CD4-positive, alpha-beta T cell treated with Interleukin-2 at 100 ng/mL for 4 hours (primary cell): ENCODE measurements around the gene SIGLEC11.
"Not testable (repeated sequence)": the region's sequence is repeated elsewhere in the genome, so short reads cannot be mapped to it uniquely, and the experiment has no call there.

Experiments
- DNase-seq: peaks from one replicate; pipeline ENCODE4 v3.0.0-alpha.2; 2020; ENCODE audit warnings: low spot score

Gene SIGLEC11

DNA sequence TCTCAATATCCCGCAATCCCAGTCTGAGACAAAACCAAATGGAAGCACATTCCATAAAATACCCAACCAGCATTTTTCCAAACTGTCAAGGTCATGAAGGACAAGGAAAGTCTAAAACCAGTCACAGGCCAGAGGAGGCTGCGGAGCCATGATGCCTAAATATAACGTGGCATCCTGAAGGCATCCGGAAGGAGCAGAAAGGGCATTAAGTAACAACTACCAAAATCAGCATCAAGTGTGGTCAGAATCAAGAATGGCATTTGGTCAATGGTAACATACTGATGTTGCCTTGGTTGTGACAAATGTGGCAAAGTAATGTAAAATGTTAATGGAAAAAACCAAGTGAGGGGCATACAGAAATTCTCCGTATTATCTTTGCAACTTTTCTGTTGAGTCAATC, 35.5 kb downstream of the SIGLEC11 start:
- no peak for DNase-seq

DNA sequence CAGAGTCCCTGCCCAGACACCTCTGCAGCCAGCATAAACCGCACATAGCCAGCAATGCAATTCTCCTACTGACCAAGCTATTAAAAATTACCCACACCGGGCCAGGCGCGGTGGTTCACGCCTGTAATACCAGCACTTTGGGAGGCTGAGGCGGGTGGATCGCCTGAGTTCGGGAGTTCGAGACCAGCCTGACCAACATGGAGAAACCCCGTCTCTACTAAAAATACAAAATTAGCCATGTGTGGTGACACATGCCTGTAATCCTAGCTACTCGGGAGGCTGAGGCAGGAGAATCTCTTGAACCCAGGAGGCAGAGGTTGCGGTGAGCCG, 36.1 kb downstream of the SIGLEC11 start:
- DNase-seq = not testable (repeated sequence)

DNA sequence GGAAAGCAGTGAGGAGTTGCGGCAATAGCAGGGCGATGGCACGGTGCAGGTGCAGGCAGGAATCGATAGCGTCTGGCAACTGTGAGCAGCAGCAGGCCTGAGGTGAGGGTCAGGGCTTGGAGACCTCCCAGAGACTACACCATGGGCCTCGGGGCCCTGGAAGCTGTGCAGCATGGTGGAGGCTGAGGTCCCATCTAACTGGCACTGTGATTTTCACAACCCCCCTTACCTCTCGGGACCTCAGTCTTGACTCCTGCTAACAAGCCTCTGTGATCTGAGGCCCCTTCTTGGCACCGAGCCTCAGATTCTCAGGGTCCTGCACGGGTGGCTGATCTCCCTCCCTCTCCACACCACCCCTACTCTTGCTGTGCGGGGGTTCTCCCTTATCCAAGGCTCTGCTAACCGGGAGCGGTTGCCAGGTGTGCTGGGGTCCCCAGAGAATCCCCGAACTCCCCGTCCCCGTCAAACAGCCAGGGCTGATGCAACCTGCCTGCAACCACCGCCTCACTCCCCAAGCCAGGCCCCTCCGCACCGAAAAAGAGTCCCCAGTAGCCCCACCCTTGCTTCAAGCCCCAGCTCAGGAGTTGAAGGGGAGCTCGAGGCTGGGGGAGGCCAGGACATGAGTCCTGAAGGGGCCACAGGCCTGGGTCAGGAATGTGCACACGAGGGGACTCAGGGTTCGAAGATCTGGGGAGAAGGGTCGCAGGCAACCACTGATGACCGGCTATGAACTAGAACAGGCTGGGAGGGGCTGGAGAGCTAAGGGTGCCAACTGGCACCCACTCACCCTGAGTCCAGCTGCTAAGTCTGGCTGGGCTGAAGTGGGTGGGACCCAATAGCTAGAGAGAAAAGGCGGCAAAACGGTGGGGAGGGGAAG, 36.7 kb downstream of the SIGLEC11 start:
- DNase-seq = no peak

DNA sequence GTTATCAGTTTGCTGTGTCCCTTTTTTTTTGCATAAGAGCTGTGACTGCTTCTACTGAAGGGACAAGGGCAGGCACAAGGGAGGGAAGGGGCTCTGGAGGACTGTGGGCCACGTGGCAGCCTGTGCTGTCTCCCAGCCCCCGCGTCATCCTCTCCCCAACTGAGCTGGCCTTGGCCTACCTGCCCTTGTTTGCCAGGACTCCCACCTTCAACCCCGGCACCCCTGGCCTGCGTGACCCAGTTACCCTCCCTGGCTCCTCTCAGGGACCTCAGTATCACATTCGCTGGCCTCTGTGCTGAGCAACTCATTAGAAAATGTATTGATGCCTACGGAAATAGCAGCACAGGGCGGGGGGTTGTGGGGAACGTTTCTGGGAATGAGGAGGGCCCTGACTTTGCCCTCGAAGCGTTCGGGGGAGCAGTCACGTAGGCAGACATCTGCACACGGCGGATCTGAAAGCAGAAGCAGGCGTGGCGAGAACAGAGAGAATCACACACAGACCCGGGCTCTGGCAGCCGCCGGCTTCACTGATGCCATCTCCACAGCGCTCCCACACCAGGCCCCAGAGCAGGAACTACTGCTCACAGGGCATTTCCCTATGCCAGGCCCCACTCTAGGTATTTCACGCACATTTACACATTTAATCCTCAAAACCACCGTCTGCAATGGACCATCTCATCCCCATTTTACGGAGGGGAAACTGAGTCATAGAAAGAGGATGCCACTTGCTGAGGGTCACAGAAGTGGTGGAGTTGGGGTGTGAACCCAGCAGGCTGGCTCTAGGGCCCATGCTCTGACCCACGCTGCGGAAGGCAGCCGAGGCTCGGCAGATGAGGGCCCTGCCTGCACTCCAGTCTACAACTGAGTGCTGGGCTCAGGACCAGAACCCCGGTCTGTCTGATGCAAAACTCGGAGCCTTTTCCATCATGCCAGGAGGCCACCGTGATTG, 37.6 kb downstream of the SIGLEC11 start:
- DNase-seq = no peak

DNA sequence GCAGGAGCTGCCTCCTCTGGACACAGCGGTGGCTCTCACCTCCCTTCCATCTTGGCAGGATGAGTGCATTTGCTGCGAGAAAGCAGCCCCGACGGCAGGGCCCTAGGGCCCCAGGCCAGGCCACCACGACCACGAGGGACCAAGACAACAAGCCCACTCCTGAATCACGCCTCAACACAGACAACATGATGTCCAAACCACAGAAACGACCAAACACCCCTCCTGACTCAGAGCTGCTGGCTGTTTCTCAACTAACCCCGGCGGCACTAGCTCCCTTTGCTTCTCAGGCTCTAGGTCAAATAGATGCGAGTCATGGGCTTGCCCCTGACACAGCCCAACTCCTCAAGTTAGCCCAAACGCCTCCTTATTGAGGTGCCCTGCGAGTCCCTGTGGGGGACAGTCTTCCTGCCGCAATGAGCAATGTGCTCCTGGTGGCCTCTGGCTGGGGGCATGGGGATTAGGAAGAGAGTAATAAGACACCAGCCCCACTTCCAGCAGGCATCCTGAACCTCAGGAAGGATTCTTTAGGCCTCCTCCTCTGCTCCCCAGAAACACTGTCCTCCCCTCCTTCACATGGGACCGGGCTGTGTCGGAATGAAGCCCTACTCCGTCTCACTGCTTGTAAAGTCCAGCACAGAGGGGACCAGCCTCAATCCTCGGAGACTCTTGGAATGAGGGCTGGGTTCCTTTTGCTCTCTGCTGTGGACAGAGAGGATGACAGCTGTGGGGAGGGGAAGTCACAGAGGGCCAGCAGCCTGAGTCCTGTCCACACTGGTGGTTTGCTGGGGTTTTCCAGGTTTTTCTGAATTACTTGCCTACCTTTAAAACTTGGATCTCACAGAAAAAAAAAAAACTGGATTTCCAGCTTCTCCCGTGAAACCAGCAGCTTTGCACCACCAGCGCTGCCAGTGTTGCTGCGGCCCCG, 38.8 kb downstream of the SIGLEC11 start:
- DNase-seq = no peak

DNA sequence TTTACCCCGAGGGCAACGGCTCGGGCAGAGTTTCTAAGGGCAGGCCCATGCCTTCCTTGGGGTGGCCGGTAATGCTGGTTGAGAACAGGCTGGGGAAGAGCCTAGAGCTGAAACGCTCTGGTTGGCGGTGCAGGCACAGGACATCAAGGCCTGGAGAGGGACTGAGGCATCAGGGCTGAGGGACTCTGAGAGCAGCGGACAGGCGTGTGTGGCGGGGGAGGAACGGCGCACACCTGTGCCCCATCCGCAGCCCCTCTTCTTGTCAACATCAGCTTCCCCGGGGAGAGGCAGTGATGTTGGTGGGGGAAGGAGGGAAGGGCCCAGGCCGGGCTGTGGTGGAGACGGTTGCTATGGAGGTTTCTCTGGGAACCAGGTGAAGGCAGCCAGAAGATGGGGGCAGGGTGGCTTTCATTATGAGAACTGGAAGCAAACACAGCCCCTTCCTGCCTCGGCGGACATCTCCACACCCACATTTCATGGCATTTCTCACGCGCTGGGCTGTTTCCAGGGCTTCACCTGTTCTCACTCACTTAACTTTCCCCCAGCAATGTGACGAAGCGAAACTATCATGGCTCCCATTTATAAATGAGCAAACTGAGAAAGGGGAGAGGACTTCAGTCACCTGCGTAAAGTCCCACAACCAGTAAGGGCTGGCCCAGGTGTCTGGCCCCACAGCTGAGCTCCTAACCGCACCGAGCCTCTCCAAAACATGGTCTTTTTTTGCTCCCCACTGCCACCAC, 40.2 kb downstream of the SIGLEC11 start:
- no peak for DNase-seq

DNA sequence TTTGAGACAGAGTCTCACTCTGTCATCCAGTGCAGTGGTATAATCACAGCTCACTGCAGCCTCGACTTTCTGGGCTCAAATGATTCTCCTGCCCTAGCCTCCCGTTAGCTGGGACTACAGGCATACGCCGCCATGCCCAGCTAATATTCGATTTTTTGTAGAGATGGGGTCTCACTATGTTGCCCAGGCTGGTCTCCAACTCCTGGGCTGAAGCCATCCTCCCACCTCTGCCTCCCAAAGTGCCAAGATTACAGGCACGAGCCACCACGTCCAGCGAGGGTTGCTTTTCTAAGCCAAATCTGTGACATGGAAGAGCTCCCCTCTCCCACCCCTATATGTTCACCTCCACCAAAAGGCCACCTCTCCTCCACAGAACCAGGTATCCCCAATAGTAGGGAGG, 42.9 kb downstream of the SIGLEC11 start:
- DNase-seq = no peak

DNA sequence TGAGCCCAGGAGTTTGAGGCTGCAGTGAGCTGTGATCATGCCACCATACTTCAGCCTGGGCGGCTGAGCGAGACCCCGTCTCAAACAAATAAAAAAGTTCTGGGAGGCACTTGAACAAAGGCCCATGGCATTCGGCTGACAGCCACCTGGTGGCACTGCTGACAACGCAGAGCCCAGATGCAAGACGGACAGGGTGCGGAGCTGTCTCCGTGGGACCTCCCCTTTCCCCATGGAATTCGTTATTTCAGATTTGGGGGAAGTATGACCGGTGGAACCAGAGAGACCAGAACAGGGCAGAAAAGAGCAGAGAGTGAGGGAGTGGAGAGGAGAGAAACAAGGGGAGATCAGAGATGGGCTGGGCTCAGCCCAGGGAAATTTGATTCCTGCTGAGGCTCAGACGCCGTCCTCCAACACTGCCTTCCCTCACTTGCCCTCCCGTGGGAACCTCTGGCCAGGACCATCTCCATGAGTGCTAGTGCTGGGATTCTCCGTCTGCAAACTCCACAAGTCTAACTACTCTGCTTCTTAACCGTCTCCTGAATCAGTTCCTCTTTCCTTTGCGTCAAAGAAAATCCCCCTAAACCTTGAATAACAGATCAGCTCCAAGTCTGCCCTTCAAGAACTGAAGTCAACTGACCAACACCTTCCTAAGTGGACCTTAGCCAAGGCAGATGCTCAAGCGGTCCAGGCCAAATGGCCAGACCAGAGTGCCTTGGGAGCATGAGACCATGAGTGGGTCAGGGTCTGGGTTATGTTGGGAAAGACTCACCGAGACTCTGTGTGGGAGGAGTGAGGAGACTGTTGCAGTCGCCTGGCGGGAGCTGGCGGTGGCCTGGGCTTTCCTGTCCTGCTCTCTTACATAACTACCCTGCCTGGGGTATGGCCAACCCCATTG, 43.9 kb downstream of the SIGLEC11 start:
- DNase-seq = no peak

DNA sequence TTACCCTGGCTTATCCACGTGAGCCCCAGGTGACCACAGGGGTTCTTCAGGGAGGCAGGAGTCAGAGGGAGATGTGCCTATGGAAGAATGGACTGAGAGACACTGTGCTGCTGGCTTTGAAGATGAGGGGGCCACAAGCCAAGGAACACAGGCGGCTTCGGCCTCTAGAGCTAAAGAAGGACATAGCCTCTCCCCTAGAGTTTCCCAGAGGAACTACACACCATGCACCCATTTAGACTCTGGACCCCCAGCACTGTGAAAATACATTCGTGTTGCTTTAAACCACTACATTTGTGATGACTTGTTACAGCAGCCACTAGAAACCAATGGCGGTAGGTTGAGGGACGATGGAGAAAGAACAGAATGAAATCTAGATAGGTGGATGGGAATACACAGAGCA, 45.7 kb downstream of the SIGLEC11 start:
- no peak for DNase-seq

DNA sequence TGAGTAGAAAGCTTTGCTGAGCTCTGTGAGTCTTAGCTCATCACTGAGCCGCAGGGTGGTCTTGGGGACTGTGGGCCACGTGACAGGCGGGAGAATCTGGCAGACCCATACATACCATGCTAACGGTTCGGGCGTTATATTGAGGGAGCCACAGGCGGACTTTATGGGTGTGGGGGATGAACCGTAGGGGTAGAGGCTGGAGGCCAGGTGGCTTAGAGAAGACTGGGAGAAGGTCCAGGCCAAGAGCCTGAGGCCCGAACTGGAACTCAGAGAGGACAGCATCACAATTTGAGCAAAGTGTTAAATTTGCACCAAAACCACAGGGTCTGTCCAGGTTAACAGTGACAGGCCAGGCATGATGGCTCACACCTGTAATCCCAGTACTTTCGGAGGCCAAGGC, 47.3 kb downstream of the SIGLEC11 start:
- no peak for DNase-seq

DNA sequence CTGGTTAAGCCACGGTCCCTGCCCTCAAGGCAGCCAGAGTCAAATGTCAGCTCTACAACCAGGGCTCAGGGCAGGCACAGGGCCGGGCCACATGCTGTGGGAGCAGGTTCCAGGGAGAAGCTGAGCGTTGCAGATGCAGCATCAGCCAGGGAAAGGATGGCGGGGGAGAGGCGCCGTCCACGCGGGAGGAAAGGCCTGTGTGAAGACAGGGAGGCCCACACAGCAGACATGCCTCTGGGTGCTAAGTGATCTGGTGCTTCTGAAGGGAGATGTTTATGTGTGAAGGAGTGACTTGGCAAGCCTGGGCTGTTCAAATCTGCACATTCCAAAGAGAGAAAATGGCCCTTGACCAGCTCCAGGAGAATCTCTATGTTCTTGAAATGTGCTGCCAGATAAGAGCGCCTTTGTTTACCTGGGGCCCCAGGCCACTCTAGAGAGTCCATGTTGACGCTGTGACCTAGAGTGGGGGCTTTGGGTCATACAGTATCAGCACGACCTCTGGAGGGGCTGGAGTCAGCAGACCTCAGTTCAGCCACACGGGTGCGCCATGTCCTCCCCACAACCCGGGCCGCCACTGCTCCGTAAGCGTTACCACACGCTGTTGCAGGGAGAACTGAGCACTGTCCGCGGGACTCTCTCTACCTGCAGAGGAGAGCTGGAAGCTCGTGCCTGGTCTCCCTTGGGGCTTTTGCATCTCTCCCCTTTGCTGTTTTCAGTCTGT, 47.8 kb downstream of the SIGLEC11 start:
- no peak for DNase-seq

DNA sequence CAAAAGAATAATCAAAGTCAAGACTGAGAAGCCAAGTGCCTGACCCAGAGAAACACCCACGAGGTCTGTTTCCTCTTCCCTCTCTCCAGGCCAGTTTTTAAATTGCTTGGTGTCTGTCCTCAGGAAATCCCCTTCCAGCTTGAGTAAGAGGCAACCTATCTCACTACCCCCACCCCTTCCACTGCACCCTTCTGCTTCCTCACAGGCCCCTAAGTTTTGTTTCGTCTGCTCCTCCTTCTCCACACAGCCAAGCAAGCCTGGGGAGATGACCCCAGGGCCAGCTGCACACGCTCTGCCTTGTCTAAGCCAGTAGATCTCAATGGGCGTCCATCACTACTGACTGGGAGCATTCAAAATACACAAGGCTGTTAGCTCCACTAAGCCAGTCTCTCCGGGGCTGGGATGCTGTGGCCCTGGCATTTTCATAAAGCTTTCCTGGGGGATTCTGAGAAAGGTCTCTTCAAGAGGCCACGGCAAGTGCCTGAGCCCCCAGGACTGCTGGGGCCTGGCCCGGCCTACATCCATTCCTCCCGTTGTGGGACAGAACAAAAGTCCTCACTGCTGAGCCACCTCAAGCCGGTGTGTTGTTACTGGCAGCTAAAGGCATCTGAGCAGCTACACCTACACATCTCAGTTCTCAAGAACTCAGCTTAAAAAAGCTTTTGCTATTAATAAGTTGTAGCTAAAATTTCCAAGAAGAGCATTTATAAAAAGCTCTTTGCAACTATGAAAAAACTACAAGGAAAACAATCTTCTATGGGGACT, 49.4 kb downstream of the SIGLEC11 start:
- peak; percentile 37 for DNase-seq

DNA sequence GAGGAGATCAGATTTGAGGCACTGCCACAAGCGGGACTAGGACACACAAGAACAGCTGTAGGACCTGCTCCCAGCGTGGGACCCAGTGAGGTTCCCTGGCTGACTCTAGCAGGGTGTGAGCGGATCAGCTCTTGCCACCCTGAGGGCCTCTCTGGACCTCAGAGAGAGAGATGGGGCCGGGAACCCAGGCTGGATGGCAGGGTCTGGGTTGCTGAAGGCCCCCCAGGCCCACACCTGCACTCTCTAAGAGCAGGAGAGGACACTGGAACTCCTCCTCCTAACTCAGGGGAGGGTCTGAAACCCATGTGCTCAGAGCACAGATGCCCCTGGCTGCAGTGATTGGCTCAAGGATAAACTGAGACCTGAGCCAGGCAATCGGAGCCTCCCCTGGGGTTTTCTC, 50.8 kb downstream of the SIGLEC11 start:
- DNase-seq = no peak

DNA sequence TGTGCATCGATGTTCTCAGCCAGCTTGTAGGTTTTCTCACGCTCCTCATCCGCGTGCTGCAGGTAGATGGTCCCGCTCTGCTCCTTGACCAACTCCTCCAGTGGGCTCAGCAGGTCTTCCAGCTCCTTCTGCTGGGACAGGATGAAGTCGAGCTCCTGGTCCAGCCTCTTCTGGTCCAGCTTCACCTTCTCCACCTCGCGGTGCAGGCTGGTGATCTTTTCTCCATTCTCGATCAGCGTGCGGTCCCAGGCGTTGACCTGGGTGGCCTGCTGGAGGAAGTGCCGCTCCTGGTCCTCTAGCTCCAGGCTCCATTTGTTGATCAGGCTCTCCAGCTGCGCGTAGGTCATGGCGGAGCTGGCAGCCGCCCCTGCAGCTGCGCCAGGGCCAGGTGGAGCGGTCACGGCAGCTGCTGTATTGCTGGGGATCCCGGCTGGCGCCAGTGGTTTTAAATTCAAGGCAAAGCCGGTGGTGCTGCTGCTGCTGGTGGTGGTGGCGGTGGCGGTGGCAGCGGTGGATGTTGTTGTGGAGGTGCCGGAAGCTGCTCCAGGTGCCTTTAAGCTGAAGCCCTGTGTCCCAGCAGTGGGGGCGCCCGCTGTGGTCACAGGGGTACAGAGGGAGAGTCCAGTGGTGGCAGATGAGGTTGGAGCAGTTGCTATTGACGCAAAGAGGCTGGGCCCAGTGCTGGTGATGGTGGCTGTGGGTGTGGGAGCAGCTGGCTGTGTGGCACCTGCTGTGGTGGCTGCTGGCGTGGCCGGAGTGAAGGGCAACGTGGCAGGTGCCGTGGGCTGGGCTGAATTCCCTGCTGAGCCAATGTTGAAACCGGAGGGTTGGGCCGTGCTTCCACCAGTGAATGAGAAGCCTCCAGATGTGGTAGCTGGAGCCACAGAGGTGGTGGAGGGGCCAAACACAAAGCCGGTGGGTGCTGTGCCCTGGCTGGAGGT, 52.2 kb downstream of the SIGLEC11 start:
- no peak for DNase-seq

DNA sequence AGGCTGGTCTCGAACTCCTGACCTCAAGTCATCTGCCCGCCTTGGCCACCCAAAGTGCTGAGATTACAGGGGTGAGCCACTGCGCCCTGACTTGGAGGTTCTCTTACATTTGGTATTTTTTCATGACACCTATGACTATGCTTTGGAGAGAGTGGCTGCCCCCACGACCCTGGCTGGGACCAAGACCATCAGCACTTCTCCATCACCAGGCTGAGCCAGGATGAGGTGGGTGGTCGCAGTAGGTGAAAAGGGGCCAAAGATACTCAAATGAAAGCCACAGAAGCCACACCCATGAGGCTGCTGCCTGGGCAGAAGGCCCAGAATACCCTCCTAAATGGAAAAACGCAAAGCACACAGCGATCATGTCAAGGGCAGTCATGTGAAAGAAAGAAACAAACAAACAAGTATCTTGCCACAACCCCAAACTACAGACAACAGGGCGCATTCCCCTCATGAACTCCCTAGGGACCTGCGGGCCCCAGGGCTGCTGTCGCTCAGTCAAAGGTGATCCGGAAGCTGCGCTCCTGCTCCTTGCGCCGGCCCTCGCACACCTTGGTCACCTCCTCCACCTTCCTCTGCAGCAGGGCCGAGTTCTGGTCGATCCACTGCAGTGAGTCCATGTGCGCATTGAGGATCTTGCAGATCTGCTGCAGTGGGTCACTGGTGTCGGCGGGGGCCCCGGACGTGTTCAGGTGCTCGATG, 53.1 kb downstream of the SIGLEC11 start:
- no peak for DNase-seq

DNA sequence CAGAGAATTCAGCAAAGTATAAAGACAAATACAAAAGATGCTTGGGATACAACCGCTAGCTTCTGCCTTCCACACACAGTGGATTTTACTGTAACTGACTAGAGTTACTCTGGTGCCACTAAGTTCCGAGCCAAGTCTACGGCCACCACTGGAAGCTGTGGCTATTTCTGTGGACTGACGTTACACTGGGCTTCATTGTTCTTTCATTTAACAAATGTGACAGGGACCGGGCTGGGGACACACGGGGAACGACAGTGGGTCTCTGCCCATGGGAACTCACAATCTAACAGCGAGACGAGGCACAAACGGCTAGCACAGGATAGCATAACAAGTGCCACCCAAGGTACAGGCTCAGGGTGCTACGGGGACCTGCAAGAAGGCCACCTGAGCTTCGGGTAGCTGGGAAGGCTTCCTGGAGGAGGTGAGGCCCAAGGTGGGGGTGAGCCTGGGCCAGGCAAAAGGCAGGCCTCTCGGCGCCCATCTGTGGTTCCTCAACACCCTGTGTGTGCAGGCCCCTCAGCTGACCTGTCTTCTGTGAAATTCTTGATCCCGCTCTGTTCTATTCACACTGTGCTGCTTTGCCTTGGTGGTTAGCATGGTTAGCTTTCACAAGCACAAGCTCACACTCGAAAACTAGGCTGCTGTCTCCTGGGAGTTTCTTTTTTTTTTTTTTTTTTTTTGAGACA, 54.0 kb downstream of the SIGLEC11 start:
- DNase-seq = no peak
